ENCODE data around the gene HTR3E. TPM values are rescaled to one million over a fixed set of nuclear protein-coding genes. Genes with fewer than 3 reads are reported as not detected.

Gene HTR3E
- total RNA-seq, 1 experiment from 2014 or later, result not detected

- Histone ChIP-seq H2AK5ac (ENCODE audit: insufficient read length, low read length) (no peak overlapping the region), H4K91ac (ENCODE audit: insufficient read length, low read depth, low read length) (no peak overlapping the region), H3K27ac (ENCODE audit: insufficient read length, low read depth, low read length) (no peak overlapping the region), H3K4ac (ENCODE audit: low read depth, low read length) (no peak overlapping the region), H3K14ac (ENCODE audit: insufficient read depth, low read length) (no peak overlapping the region), H3K79me2 (ENCODE audit: insufficient read depth, low read length) (no peaks in the 10 kb centered on the region), H2BK120ac (ENCODE audit: low read depth, low read length, poor library complexity, severe bottlenecking) (no peak overlapping the region), H4K5ac (ENCODE audit: insufficient read length, low read depth, low read length) (no peak overlapping the region), H2AFZ (ENCODE audit: low read length) (no peak overlapping the region), H2BK20ac (ENCODE audit: low read depth, low read length, poor library complexity, severe bottlenecking) (no peak overlapping the region), H2BK15ac (ENCODE audit: low read depth, low read length) (no peak overlapping the region), H3K4me2 (ENCODE audit: insufficient read depth, insufficient read length, low read length) (no peak overlapping the region), H4K20me1 (ENCODE audit: control insufficient read depth, insufficient read depth, insufficient read length) (no peaks in the 10 kb centered on the region), H3K23me2 (ENCODE audit: insufficient read length, low read depth, low read length, poor library complexity, severe bottlenecking) (no peaks in the 10 kb centered on the region), H4K8ac (replicated peaks; ENCODE audit: insufficient read length, low read depth, low read length) (no peak overlapping the region), H3K18ac (ENCODE audit: insufficient read length, low read depth, low read length) (no peak overlapping the region), H3K23ac (ENCODE audit: insufficient read length, low read depth, low read length) (no peak overlapping the region), H2BK5ac (ENCODE audit: insufficient read length, low read length) (no peak overlapping the region), H3K27me3 (ENCODE audit: insufficient read depth, low read length) (no peaks in the 10 kb centered on the region), H3K56ac (ENCODE audit: insufficient read length, low read depth, low read length) (no peak overlapping the region), H3K9ac (ENCODE audit: extremely low read depth, insufficient read length, low read length) (no peak overlapping the region), H3T11ph (ENCODE audit: low read length) (no peak overlapping the region), H3K9me3 (ENCODE audit: control insufficient read depth, low read depth, low read length) (no peaks in the 10 kb centered on the region), H3K79me1 (ENCODE audit: insufficient read depth, low read depth, low read length, poor library complexity, severe bottlenecking) (no peaks in the 10 kb centered on the region), H3K4me1 (ENCODE audit: insufficient read depth, low read length) (no peaks in the 10 kb centered on the region), H2BK12ac (ENCODE audit: insufficient read length, low read depth, low read length) (no peak overlapping the region)
- DNase-seq, result no peak
- H3K9me3 Mint-ChIP-seq, result no peaks in the 10 kb centered on the region
- no peak overlapping the region; a peak in 1 of 7 replicates for H3K27ac Mint-ChIP-seq
- no CpG with 5 or more reads among the region's 9 CpGs for WGBS (ENCODE audit: extremely low coverage, insufficient read length, low lambda C conversion rate)
- H3K4me1 Mint-ChIP-seq, result peaks cover 5 to 8% of the 10 kb centered on the region in 2 experiments; a peak in 3 of 4 replicates
- no peak for TF ChIP-seq CTCF (conservative IDR thresholded peaks at IDR 0.05)
- peaks cover 4% of the 10 kb centered on the region; the same call in 1 of the 2 replicates for H3K27me3 Mint-ChIP-seq (ENCODE audit: low read depth)
- no peak overlapping the region for H3K4me3 Mint-ChIP-seq
- H3K36me3 Mint-ChIP-seq (ENCODE audit: insufficient read depth in 1 of 3, low read depth in 3 of 3), result no peaks in the 10 kb centered on the region
These were observed 38.8 kb upstream of the HTR3E start for GRCh38 chr3:184058029-184058428.
